H1 (cell line): ENCODE data around the gene CYP17A1. TPM values are rescaled to one million over a fixed set of nuclear protein-coding genes. Genes with fewer than 3 reads are reported as not detected.
A peak's percentile ranks its signal among the peaks of the same experiment; 100 is the strongest.

Experiments used
- ASH2L ChIP-seq: fragments of 200-600, 300-600 bp; sonication (generic); IDR thresholded peaks from one replicate; pipeline ENCODE4 v1.7.1; 2017; ENCODE audit warnings: low read length
- ATF2 ChIP-seq: IDR thresholded peaks from 2 replicates; pipeline ENCODE4 v1.6.1; 2012; ENCODE audit warnings: low read length, inconsistent platforms
- CBX5 ChIP-seq: fragments of 300-800, 300-1000 bp; sonication (generic); IDR thresholded peaks from 2 replicates; pipeline ENCODE4 v1.7.1; 2016; ENCODE audit warnings: antibody characterized with exemption, low read length, low read depth
- CHD2 ChIP-seq: IDR thresholded peaks from 2 replicates; pipeline ENCODE4 v1.6.1; 2012; ENCODE audit warnings: low read length, improper control_type of control experiment
- CREB1 ChIP-seq: IDR thresholded peaks from 2 replicates; pipeline ENCODE4 v1.6.1; 2012; ENCODE audit warnings: inconsistent platforms
- CTBP2 ChIP-seq: IDR thresholded peaks from 2 replicates; pipeline ENCODE4 v1.7.0; 2011; ENCODE audit warnings: borderline replicate concordance, mild to moderate bottlenecking, moderate library complexity, mixed read lengths, low read length; ENCODE audit not compliant: insufficient read depth, insufficient read length
- CTCF ChIP-seq, 3 experiments: IDR thresholded peaks; 1 replicate in 2 of 3; 2 replicates in 1 of 3; pipeline versions ENCODE4 v1.5.1 to v1.6.1; 2011; ENCODE audit warnings: low read length in 3 of 3, mild to moderate bottlenecking in 3 of 3, inconsistent platforms in 2 of 3, low read depth in 1 of 3, moderate library complexity in 1 of 3; ENCODE audit not compliant: insufficient read depth in 1 of 3; ENCODE audit errors: control extremely low read depth in 1 of 3
- EP300 ChIP-seq, 2 experiments: IDR thresholded peaks; 1 replicate in 1 of 2; 2 replicates in 1 of 2; pipeline ENCODE4 v1.6.1; 2011 to 2012; ENCODE audit warnings: low read depth in 2 of 2, low read length in 2 of 2, mild to moderate bottlenecking in 2 of 2, borderline replicate concordance in 1 of 2, inconsistent platforms in 1 of 2, moderate library complexity in 1 of 2
- KDM4A ChIP-seq: IDR thresholded peaks from one replicate; pipeline ENCODE4 v1.7.1; 2012; ENCODE audit warnings: low read depth, mild to moderate bottlenecking, moderate library complexity, low read length, inconsistent platforms; ENCODE audit not compliant: severe bottlenecking
- KDM5A ChIP-seq: fragments of 200-600 bp; IDR thresholded peaks from 2 replicates; pipeline ENCODE4 v1.7.1; 2012; ENCODE audit warnings: mild to moderate bottlenecking, low read length, inconsistent platforms, mixed read lengths
- NANOG ChIP-seq: IDR thresholded peaks from 2 replicates; pipeline ENCODE4 v1.6.1; 2011; ENCODE audit warnings: low read length, low read depth, mild to moderate bottlenecking, inconsistent platforms; ENCODE audit not compliant: insufficient read depth, poor library complexity, severe bottlenecking
- POLR2AphosphoS5 ChIP-seq: IDR thresholded peaks from 2 replicates; pipeline ENCODE4 v1.6.1; 2011; ENCODE audit warnings: low read depth, low read length
- RFX5 ChIP-seq: IDR thresholded peaks from 2 replicates; pipeline ENCODE4 v1.6.1; 2011; ENCODE audit warnings: low read depth, low read length, improper control_type of control experiment, borderline replicate concordance
- RXRA ChIP-seq: IDR thresholded peaks from 2 replicates; pipeline ENCODE4 v1.6.1; 2011; ENCODE audit warnings: low read depth, mild to moderate bottlenecking, low read length, moderate library complexity; ENCODE audit not compliant: insufficient read depth
- SIN3A ChIP-seq, 2 experiments: IDR thresholded peaks in 1 of 2; conservative IDR thresholded peaks in 1 of 2; 2 replicates each; pipeline ENCODE4 v1.6.1; 2011 to 2012; ENCODE audit warnings: low read length in 2 of 2, improper control_type of control experiment in 1 of 2, low read depth in 1 of 2, mild to moderate bottlenecking in 1 of 2
- SIX5 ChIP-seq: IDR thresholded peaks from 2 replicates; pipeline ENCODE4 v1.6.1; 2011; ENCODE audit warnings: mild to moderate bottlenecking, low read depth, low read length
- TCF12 ChIP-seq: IDR thresholded peaks from 2 replicates; pipeline ENCODE4 v1.6.1; 2011; ENCODE audit warnings: low read depth, mild to moderate bottlenecking, low read length
- ZNF274 ChIP-seq: IDR thresholded peaks from 2 replicates; pipeline ENCODE4 v1.7.0; 2012; ENCODE audit warnings: low read length, borderline replicate concordance; ENCODE audit errors: extremely low read depth
- polyA plus RNA-seq, 7 experiments: library from polyadenylated mRNA; depleted of rRNA in 3 of 7; stranded (reverse) in 5 of 7; unstranded in 2 of 7; fragments of >200 nt in 5 of 7; fragments of 200-250 nt in 2 of 7; gene quantifications; 1 replicate in 5 of 7; 2 replicates in 1 of 7; 4 replicates in 1 of 7; pipeline versions ENCODE4 v1.2.1 to v1.2.3, GENCODE V29; 2011 to 2013; ENCODE audit warnings: missing spikeins in 2 of 7, mixed read lengths in 2 of 7
- total RNA-seq: library from RNA; stranded (reverse); fragmentation: NEBNext Ultra II Directional; extraction: Animal tissue kit (Norgen Biotek cat#: 25700); gene quantifications from 2 replicates; pipeline ENCODE4 v1.2.1, GENCODE V29; 2021

Gene CYP17A1
- total and polyA plus RNA-seq, 2 of the 8 experiments (the other 6 are each of a cell fraction or from before 2014, with no cell fraction given), result not detected

GRCh38 chr10:102869258-102870198 is 32.3 kb upstream of the CYP17A1 start, which contains the start of gene AS3MT (continued):
- TF ChIP-seq CHD2 (no peak), KDM5A (no peak), RFX5 (no peak), KDM4A (peak; percentile 86), CTCF (IDR thresholded peaks at IDR 0.05; ENCODE audit: control extremely low read depth in 1 of 3, insufficient read depth in 1 of 3, low read depth in 1 of 3, low read length in 3 of 3) (no peak), RXRA (no peak), ZNF274 (no peak), POLR2AphosphoS5 (peak; percentile 77; the same call in 1 of the 2 replicates), ASH2L (peak; percentile 98), TCF12 (no peak), EP300 (IDR thresholded peaks at IDR 0.05; ENCODE audit: borderline replicate concordance in 1 of 2, low read depth in 2 of 2, low read length in 2 of 2) (no peak), ATF2 (no peak), SIX5 (no peak), CREB1 (peak; percentile 90), CBX5 (no peak), NANOG (no peak), CTBP2 (peak; percentile 56), SIN3A (conservative IDR thresholded peaks at IDR 0.05 in 1 of 2, IDR thresholded peaks at IDR 0.05 in 1 of 2; ENCODE audit: low read depth in 1 of 2, low read length in 2 of 2) (0 out of 4 replicates have a peak, but pooled peaks of 1 of the 2 experiments have one; percentile 33)
